Nephron (organoid): ENCODE results near the gene ETV3L.

ENCODE experiments used
- H3K27ac Mint-ChIP-seq, 3 experiments: 2 replicates each; pipeline ENCODE4 v1.8.0; 2020; ENCODE audit warnings: mixed read lengths in 3 of 3, mild to moderate bottlenecking in 2 of 3, moderate library complexity in 1 of 3
- H3K27me3 Mint-ChIP-seq: 2 replicates; pipeline ENCODE4 v1.8.0; 2021; ENCODE audit warnings: low read depth, mild to moderate bottlenecking, moderate library complexity, mixed read lengths
- H3K36me3 Mint-ChIP-seq: 2 replicates; pipeline ENCODE4 v1.8.0; 2020; ENCODE audit warnings: low read depth, mixed read lengths
- H3K4me1 Mint-ChIP-seq: 2 replicates; pipeline ENCODE4 v1.8.0; 2020; ENCODE audit warnings: mixed read lengths
- H3K4me3 Mint-ChIP-seq, 3 experiments: 2 replicates each; pipeline ENCODE4 v1.8.0; 2020; ENCODE audit warnings: mild to moderate bottlenecking in 3 of 3, mixed read lengths in 3 of 3, moderate library complexity in 2 of 3
- H3K9me3 Mint-ChIP-seq: 2 replicates; pipeline ENCODE4 v1.8.0; 2020; ENCODE audit warnings: mixed read lengths
- CTCF ChIP-seq, 3 experiments: fragments of 200-600 bp; sonication (generic); IDR thresholded peaks; one replicate each; pipeline ENCODE4 v1.5.0; 2021; ENCODE audit warnings: antibody characterized with exemption in 3 of 3; ENCODE audit not compliant: unreplicated experiment in 3 of 3

Gene ETV3L

GRCh38 chr1:157142765-157143423, 43.3 kb upstream of the ETV3L start:
- Mint-ChIP-seq H3K4me1 (peaks cover 44% of the 10 kb centered on the region), H3K9me3 (no peaks in the 10 kb centered on the region), H3K27ac (peak overlapping the region in 2 of 3 experiments; percentile 41 to 84)

GRCh38 chr1:157142201-157142600, 42.6 kb upstream of the ETV3L start:
- no peak overlapping the region for H3K4me3 Mint-ChIP-seq
- H3K27me3 Mint-ChIP-seq = no peaks in the 10 kb centered on the region
- TF ChIP-seq CTCF (IDR thresholded peaks at IDR 0.05; ENCODE audit: unreplicated experiment in 3 of 3) = no peak
- H3K9me3 Mint-ChIP-seq = no peaks in the 10 kb centered on the region
- peak overlapping the region in 1 of 3 experiments; percentile 53 for H3K27ac Mint-ChIP-seq
- H3K4me1 Mint-ChIP-seq = peaks cover 44% of the 10 kb centered on the region
- no peaks in the 10 kb centered on the region for H3K36me3 Mint-ChIP-seq

More at GRCh38 chr1:157142765-157143423, 43.3 kb upstream of the ETV3L start:
- TF ChIP-seq CTCF (IDR thresholded peaks at IDR 0.05; ENCODE audit: unreplicated experiment in 3 of 3) = no peak
- H3K36me3 Mint-ChIP-seq = no peaks in the 10 kb centered on the region
- H3K4me3 Mint-ChIP-seq = peak overlapping the region in 1 of 3 experiments; percentile 51
- H3K27me3 Mint-ChIP-seq = no peaks in the 10 kb centered on the region

GRCh38 chr1:157141212-157141855, 41.7 kb upstream of the ETV3L start:
- Mint-ChIP-seq H3K4me3 (peak overlapping the region; percentile 34 to 68 (median 37)), H3K27ac (peak overlapping the region; percentile 71 to 99 (median 99)), H3K9me3 (no peaks in the 10 kb centered on the region), H3K27me3 (no peaks in the 10 kb centered on the region), H3K4me1 (peaks cover 51% of the 10 kb centered on the region), H3K36me3 (peaks cover 5% of the 10 kb centered on the region)
- TF ChIP-seq CTCF (IDR thresholded peaks at IDR 0.05; ENCODE audit: unreplicated experiment in 3 of 3) = no peak

GRCh38 chr1:157140063-157140588, 40.5 kb upstream of the ETV3L start:
- no peaks in the 10 kb centered on the region for H3K9me3 Mint-ChIP-seq
- H3K27me3 Mint-ChIP-seq = no peaks in the 10 kb centered on the region
- TF ChIP-seq CTCF (IDR thresholded peaks at IDR 0.05; ENCODE audit: unreplicated experiment in 3 of 3) = no peak
- H3K4me1 Mint-ChIP-seq = peaks cover 59% of the 10 kb centered on the region
- peak overlapping the region; percentile 37 to 98 (median 92) for H3K4me3 Mint-ChIP-seq
- H3K27ac Mint-ChIP-seq = peak overlapping the region; percentile 99 to 100 (median 99)
- peaks cover 15% of the 10 kb centered on the region for H3K36me3 Mint-ChIP-seq

- Mint-ChIP-seq H3K4me1 (peaks cover 52% of the 10 kb centered on the region), H3K27me3 (no peaks in the 10 kb centered on the region), H3K36me3 (peaks cover 23% of the 10 kb centered on the region), H3K9me3 (no peaks in the 10 kb centered on the region), H3K4me3 (peak overlapping the region; percentile 91 to 98 (median 92)), H3K27ac (peak overlapping the region; percentile 99 to 100 (median 99))
- TF ChIP-seq CTCF (IDR thresholded peaks at IDR 0.05; ENCODE audit: unreplicated experiment in 3 of 3) = no peak
These were observed 39.6 kb upstream of the ETV3L start for GRCh38 chr1:157139052-157139715.
